Duodenal mucosa (tissue), 2 donors: Measurements from ENCODE around the gene CDCA4.

Source experiments
- H3K27ac ChIP-seq: one replicate; pipeline ENCODE4 v1.7.0; 2013; ENCODE audit warnings: low read depth, low read length
- H3K27me3 ChIP-seq, 2 donors: one replicate each; pipeline ENCODE4 v1.7.0; 2013; ENCODE audit warnings: low read length in 2 of 2, control low read depth in 1 of 2; ENCODE audit not compliant: insufficient read depth in 2 of 2, control insufficient read depth in 1 of 2
- H3K36me3 ChIP-seq, 2 donors: one replicate each; pipeline ENCODE4 v1.7.0; 2013; ENCODE audit warnings: low read length in 2 of 2, control low read depth in 1 of 2; ENCODE audit not compliant: insufficient read depth in 2 of 2, control insufficient read depth in 1 of 2
- H3K4me1 ChIP-seq, 2 donors: one replicate each; pipeline ENCODE4 v1.7.0; 2013; ENCODE audit warnings: low read length in 2 of 2, control low read depth in 1 of 2; ENCODE audit not compliant: insufficient read depth in 2 of 2, control insufficient read depth in 1 of 2
- H3K4me3 ChIP-seq, 2 donors: one replicate each; pipeline ENCODE4 v1.7.0; 2013; ENCODE audit warnings: low read length in 2 of 2, low read depth in 1 of 2
- H3K9ac ChIP-seq, 2 donors: one replicate each; pipeline ENCODE4 v1.7.0; 2013; ENCODE audit warnings: low read length in 2 of 2, low read depth in 1 of 2
- H3K9me3 ChIP-seq, 2 donors: one replicate each; pipeline ENCODE4 v1.7.0; 2013; ENCODE audit warnings: low read length in 2 of 2, control low read depth in 1 of 2; ENCODE audit not compliant: control insufficient read depth in 1 of 2

The CDCA4 gene

GRCh38 chr14:105006831-105007592 lies 13.9 kb downstream of the CDCA4 start:
- Histone ChIP-seq H3K9ac (no peak overlapping the region), H3K4me1 (no peaks in the 10 kb centered on the region), H3K9me3 (no peaks in the 10 kb centered on the region), H3K27me3 (no peaks in the 10 kb centered on the region), H3K27ac (no peak overlapping the region), H3K4me3 (no peak overlapping the region), H3K36me3 (peaks cover 10 to 34% of the 10 kb centered on the region in 2 donors)

- Histone ChIP-seq H3K9ac (no peak overlapping the region), H3K4me3 (no peak overlapping the region), H3K4me1 (no peaks in the 10 kb centered on the region), H3K27me3 (no peaks in the 10 kb centered on the region), H3K36me3 (peaks cover 10 to 26% of the 10 kb centered on the region in 2 donors), H3K27ac (no peak overlapping the region), H3K9me3 (no peaks in the 10 kb centered on the region)
Measured at GRCh38 chr14:105005929-105006830, 14.7 kb downstream of the CDCA4 start.

GRCh38 chr14:105005329-105005928 lies 15.5 kb downstream of the CDCA4 start:
- no peaks in the 10 kb centered on the region for H3K9me3 ChIP-seq

GRCh38 chr14:104999361-104999760 lies 21.5 kb downstream of the CDCA4 start:
- Histone ChIP-seq H3K9ac (no peak overlapping the region), H3K27ac (no peak overlapping the region), H3K4me1 (no peaks in the 10 kb centered on the region), H3K36me3 (no peaks in the 10 kb centered on the region), H3K4me3 (no peak overlapping the region), H3K9me3 (no peaks in the 10 kb centered on the region), H3K27me3 (no peaks in the 10 kb centered on the region)

More at GRCh38 chr14:105005329-105005928, 15.5 kb downstream of the CDCA4 start:
- Histone ChIP-seq H3K27ac (no peak overlapping the region), H3K9ac (no peak overlapping the region), H3K27me3 (no peaks in the 10 kb centered on the region), H3K4me1 (no peaks in the 10 kb centered on the region), H3K36me3 (peaks cover 7 to 20% of the 10 kb centered on the region in 2 donors), H3K4me3 (no peak overlapping the region)

DNA sequence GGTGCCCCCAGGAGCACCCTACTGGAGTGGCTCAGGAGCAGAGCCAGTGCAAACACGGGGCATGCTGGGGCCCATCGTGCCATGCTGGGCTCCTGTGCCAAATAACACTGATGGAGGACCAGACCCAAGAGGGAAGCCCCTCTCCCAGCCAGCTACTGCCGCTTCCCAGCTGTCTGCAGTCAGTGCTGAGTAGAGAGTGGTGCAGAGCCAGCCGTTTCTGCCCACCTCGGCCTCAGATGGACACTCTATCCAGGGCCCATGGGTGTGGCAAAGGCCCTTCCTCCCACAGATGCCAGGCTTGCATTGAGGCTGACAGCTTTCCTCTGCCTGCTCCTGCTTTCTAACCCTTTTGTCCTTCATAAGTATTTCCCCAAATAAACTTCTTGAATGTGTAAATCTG lies 22.1 kb downstream of the CDCA4 start:
- Histone ChIP-seq H3K4me1 (no peaks in the 10 kb centered on the region), H3K4me3 (no peak overlapping the region), H3K27ac (no peak overlapping the region), H3K36me3 (no peaks in the 10 kb centered on the region), H3K9ac (no peak overlapping the region), H3K9me3 (no peaks in the 10 kb centered on the region), H3K27me3 (no peaks in the 10 kb centered on the region)

DNA sequence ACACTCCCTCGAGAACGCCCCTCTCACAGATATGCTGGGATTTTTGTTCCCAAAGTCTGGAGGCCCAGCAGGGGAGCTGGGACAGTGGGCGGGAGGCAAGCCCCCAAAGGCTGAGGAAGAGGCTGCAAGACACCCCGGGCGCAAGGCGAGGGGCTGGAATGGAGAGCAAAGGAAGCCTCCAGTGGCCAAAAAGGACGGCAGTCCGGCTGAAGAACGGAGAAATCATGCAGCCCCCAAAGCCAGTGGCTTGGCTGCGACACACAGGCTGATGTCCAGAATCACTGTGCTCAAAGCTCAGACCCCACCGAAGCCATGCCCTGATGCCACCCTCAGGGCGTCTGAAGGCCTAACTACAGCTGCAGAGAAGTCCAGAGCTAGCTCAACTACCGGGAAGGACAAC lies 24.4 kb downstream of the CDCA4 start:
- Histone ChIP-seq H3K36me3 (peaks cover 0 to 3% of the 10 kb centered on the region in 2 donors), H3K27me3 (no peaks in the 10 kb centered on the region), H3K9me3 (no peaks in the 10 kb centered on the region), H3K4me3 (no peak overlapping the region), H3K9ac (no peak overlapping the region), H3K27ac (no peak overlapping the region), H3K4me1 (no peaks in the 10 kb centered on the region)

DNA sequence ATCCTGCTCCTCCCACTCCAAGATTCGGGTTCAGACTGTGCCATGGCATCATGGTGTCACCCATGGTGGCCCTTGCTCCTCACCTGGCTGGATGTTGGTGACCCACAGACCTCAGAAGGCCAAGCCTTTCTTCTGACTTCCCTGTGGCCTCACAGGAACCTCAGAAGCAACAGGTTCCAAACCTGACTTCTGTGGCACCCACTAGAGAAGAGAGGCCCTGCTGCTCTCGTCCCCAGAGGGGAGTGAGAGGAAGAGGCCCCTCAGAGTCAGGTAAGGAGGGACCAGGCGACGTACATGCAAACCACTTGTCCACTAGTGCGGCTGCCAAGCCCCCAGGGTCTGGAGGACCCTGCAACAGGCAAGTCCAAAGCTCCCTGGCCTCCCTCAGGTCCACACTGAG lies 24.9 kb downstream of the CDCA4 start:
- Histone ChIP-seq H3K36me3 (peaks cover 0 to 3% of the 10 kb centered on the region in 2 donors), H3K9me3 (no peaks in the 10 kb centered on the region), H3K27ac (no peak overlapping the region), H3K27me3 (no peaks in the 10 kb centered on the region), H3K4me1 (no peaks in the 10 kb centered on the region), H3K4me3 (no peak overlapping the region), H3K9ac (no peak overlapping the region)

DNA sequence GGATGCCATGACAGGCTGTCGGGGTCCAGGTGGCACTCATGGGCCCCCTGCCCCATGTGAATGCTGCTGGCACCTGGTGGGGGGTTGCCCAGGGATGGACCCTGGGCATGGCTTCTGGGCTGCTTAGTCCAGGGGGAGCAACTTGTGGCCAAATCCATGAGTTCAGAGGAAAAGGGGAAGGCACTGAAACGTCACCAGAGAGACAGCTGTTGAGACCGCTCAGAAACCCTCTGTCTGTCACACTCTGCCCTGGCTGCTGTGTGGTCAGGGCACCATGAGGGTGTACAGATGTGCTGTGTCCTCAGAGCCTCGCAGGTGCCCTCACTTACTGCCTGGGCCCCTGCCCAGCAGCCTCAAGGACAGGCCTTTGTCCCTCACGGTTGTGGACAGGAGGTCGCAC lies 25.9 kb downstream of the CDCA4 start:
- Histone ChIP-seq H3K9me3 (no peaks in the 10 kb centered on the region), H3K27ac (no peak overlapping the region), H3K9ac (no peak overlapping the region), H3K4me1 (no peaks in the 10 kb centered on the region), H3K36me3 (peaks cover 0 to 3% of the 10 kb centered on the region in 2 donors), H3K4me3 (no peak overlapping the region), H3K27me3 (no peaks in the 10 kb centered on the region)

- no peaks in the 10 kb centered on the region for H3K27me3 ChIP-seq
- no peak overlapping the region for H3K27ac ChIP-seq
- no peaks in the 10 kb centered on the region for H3K4me1 ChIP-seq
- H3K9ac ChIP-seq, result no peak overlapping the region
- no peak overlapping the region for H3K4me3 ChIP-seq
- no peaks in the 10 kb centered on the region for H3K9me3 ChIP-seq
- H3K36me3 ChIP-seq, result peaks cover 0 to 3% of the 10 kb centered on the region in 2 donors
Measured at GRCh38 chr14:104993808-104994591, 26.9 kb downstream of the CDCA4 start.
